RCC 7860 (cell line): ENCODE results near the gene NRXN2.

Source experiments
- DNase-seq: peaks from one replicate; pipeline ENCODE4 v3.0.0-alpha.2; 2015; ENCODE audit warnings: low spot score
- FAIRE-seq: peaks from 2 replicates; lab custom pipeline; 2012; peaks lifted over from hg19 to GRCh38; lab: Jason Lieb, UNC

NRXN2 gene

GRCh38 chr11:64558065-64558745, 164.8 kb downstream of the NRXN2 start:
- peak; percentile 83 for DNase-seq
- FAIRE-seq: peak; percentile 84

GRCh38 chr11:64556721-64557250, 166.2 kb downstream of the NRXN2 start:
- FAIRE-seq: no peak
- no peak for DNase-seq
